ENCODE data around the gene LLCFC1. TPM values are rescaled to one million over a fixed set of nuclear protein-coding genes. Genes with fewer than 3 reads are reported as not detected.
"Not testable (repeated sequence)": the region's sequence is repeated elsewhere in the genome, so short reads cannot be mapped to it uniquely, and the experiment has no call there.

The LLCFC1 gene
- total RNA-seq, 1 experiment from 2014 or later = not detected

DNA sequence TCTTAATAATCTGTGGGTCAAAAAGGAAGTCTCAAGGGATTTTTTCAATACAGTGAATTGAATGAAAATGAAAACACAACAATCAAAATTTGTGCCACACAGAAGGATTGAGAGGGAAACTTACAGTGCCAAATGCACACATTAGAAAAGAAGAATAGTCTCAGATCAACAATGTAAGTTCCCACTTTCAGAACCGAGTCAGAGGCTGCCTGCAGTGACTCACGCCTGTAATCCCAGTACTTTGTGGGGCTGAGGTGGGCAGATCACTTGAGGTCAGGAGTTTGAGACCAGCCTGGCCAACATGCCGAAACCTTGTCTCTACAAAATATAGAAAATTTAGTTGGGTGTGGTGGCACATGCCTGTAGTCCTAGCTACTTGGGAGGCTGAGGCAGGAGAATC, 35.3 kb downstream of the LLCFC1 start:
- in situ Hi-C loops (cut with HindIII; ENCODE audit: low pct_unique_long_range_greater_than_20kb, low sequenced_read_pairs) (no loop called here), intact Hi-C loops (cut with micrococcal nuclease; ENCODE audit: unreplicated experiment) (no loop called here)
- Histone ChIP-seq H3K27me3 (ENCODE audit: control insufficient read depth, insufficient read depth, low read length) (no peaks in the 10 kb centered on the region), H3K4me3 (ENCODE audit: low read depth in 2 of 2, low read length in 2 of 2) (no peak overlapping the region), H3K27ac (ENCODE audit: low read length) (no peak overlapping the region), H3K9me3 (ENCODE audit: control insufficient read depth, insufficient read depth, low read depth, low read length) (no peaks in the 10 kb centered on the region), H3K36me3 (ENCODE audit: control insufficient read depth, insufficient read depth, low read length) (no peaks in the 10 kb centered on the region), H3K4me1 (ENCODE audit: control insufficient read depth, insufficient read depth, low read length) (no peaks in the 10 kb centered on the region)
- ATAC-seq (no peak), DNase-seq (ENCODE audit: low read depth, low spot score) (no peak)
- ChIA-PET CTCF (no interaction called here), POLR2A (no interaction called here)
- TF ChIP-seq SIN3A (IDR thresholded peaks at IDR 0.05; ENCODE audit: borderline replicate concordance, insufficient read depth, low read depth, low read length) (no peak), TCF7L2 (IDR thresholded peaks at IDR 0.05; ENCODE audit: low read depth, low read length) (no peak), POLR2AphosphoS5 (IDR thresholded peaks at IDR 0.05; ENCODE audit: low read depth, low read length) (no peak)
- TF ChIP-seq, protein P1, sequence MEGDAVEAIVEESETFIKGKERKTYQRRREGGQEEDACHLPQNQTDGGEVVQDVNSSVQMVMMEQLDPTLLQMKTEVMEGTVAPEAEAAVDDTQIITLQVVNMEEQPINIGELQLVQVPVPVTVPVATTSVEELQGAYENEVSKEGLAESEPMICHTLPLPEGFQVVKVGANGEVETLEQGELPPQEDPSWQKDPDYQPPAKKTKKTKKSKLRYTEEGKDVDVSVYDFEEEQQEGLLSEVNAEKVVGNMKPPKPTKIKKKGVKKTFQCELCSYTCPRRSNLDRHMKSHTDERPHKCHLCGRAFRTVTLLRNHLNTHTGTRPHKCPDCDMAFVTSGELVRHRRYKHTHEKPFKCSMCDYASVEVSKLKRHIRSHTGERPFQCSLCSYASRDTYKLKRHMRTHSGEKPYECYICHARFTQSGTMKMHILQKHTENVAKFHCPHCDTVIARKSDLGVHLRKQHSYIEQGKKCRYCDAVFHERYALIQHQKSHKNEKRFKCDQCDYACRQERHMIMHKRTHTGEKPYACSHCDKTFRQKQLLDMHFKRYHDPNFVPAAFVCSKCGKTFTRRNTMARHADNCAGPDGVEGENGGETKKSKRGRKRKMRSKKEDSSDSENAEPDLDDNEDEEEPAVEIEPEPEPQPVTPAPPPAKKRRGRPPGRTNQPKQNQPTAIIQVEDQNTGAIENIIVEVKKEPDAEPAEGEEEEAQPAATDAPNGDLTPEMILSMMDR (IDR thresholded peaks at IDR 0.05) = no peak
- TF ChIP-seq, protein P2, sequence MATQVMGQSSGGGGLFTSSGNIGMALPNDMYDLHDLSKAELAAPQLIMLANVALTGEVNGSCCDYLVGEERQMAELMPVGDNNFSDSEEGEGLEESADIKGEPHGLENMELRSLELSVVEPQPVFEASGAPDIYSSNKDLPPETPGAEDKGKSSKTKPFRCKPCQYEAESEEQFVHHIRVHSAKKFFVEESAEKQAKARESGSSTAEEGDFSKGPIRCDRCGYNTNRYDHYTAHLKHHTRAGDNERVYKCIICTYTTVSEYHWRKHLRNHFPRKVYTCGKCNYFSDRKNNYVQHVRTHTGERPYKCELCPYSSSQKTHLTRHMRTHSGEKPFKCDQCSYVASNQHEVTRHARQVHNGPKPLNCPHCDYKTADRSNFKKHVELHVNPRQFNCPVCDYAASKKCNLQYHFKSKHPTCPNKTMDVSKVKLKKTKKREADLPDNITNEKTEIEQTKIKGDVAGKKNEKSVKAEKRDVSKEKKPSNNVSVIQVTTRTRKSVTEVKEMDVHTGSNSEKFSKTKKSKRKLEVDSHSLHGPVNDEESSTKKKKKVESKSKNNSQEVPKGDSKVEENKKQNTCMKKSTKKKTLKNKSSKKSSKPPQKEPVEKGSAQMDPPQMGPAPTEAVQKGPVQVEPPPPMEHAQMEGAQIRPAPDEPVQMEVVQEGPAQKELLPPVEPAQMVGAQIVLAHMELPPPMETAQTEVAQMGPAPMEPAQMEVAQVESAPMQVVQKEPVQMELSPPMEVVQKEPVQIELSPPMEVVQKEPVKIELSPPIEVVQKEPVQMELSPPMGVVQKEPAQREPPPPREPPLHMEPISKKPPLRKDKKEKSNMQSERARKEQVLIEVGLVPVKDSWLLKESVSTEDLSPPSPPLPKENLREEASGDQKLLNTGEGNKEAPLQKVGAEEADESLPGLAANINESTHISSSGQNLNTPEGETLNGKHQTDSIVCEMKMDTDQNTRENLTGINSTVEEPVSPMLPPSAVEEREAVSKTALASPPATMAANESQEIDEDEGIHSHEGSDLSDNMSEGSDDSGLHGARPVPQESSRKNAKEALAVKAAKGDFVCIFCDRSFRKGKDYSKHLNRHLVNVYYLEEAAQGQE (IDR thresholded peaks at IDR 0.05; ENCODE audit: insufficient read depth in 1 of 2, low read depth in 2 of 2, low read length in 1 of 2) = no peak
- BruUV-seq (replicated peaks) = no TSS peak

DNA sequence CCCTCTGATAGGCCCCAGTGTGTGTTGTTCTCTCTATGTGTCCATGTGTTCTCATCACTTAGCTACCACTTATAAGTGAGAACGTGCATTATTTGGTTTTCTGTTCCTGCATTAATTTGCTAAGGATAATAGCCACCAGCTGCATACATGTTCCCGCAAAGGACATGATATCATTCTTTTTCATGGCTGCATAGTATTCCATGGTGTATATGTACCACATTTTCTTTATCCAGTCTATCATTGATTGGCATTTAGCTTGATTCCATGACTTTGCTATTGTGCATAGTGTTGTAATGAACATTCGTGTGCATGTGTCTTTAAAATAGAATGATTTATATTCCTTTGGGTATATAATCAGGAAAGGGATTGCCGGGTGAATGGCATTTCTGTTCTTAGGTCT, 39.1 kb downstream of the LLCFC1 start:
- intact Hi-C loops (cut with micrococcal nuclease; ENCODE audit: unreplicated experiment); H3K27me3 ChIP-seq (ENCODE audit: control insufficient read depth, insufficient read depth, low read length); in situ Hi-C loops (cut with HindIII; ENCODE audit: low pct_unique_long_range_greater_than_20kb, low sequenced_read_pairs); DNase-seq (ENCODE audit: low read depth, low spot score); ATAC-seq; BruUV-seq (replicated peaks); H3K27ac ChIP-seq (ENCODE audit: low read length); H3K9me3 ChIP-seq (ENCODE audit: control insufficient read depth, insufficient read depth, low read depth, low read length); POLR2A ChIA-PET; H3K4me1 ChIP-seq (ENCODE audit: control insufficient read depth, insufficient read depth, low read length); H3K4me3 ChIP-seq (ENCODE audit: low read depth in 2 of 2, low read length in 2 of 2); H3K36me3 ChIP-seq (ENCODE audit: control insufficient read depth, insufficient read depth, low read length): not testable (repeated sequence)
- CTCF ChIA-PET = interaction anchor here (0.6 kb wide), 1 partner anchor 108 kb away, joined by 3 read pairs; no protein-coding TSS in a partner anchor

DNA sequence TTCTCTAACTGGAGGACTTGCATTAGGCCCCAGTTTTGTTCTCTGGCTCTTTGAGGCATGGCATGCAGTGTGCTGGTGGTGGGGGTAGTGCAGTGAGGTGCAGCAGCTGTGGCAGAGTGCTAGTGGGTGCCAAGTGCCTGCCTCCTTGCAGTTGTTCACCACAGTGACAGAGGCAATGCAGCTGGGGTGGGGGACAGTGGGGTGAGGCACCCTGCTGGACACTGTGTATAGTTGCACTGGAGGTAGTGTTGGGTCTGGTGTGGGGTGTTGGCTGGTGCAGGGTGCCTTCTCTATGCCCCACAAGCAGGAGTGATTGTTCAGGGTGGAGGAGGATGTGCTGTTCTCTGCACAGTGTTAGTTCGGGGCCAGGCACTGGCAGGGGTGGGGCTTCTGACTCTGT, 44.5 kb downstream of the LLCFC1 start:
- Histone ChIP-seq H3K4me1 (ENCODE audit: control insufficient read depth, insufficient read depth, low read length) (no peaks in the 10 kb centered on the region), H3K4me3 (ENCODE audit: low read depth in 2 of 2, low read length in 2 of 2) (no peak overlapping the region), H3K36me3 (ENCODE audit: control insufficient read depth, insufficient read depth, low read length) (no peaks in the 10 kb centered on the region), H3K9me3 (ENCODE audit: control insufficient read depth, insufficient read depth, low read depth, low read length) (no peaks in the 10 kb centered on the region), H3K27me3 (ENCODE audit: control insufficient read depth, insufficient read depth, low read length) (no peaks in the 10 kb centered on the region), H3K27ac (ENCODE audit: low read length) (no peak overlapping the region)
- CTCF ChIA-PET = no interaction called here
- DNase-seq (ENCODE audit: low read depth, low spot score) (no peak), ATAC-seq (no peak)
- no TSS peak for BruUV-seq (replicated peaks)
- TF ChIP-seq, protein P1 (IDR thresholded peaks at IDR 0.05) = no peak
- no peak for TF ChIP-seq SIN3A (IDR thresholded peaks at IDR 0.05; ENCODE audit: borderline replicate concordance, insufficient read depth, low read depth, low read length)
- TF ChIP-seq, protein P2 (IDR thresholded peaks at IDR 0.05; ENCODE audit: insufficient read depth in 1 of 2, low read depth in 2 of 2, low read length in 1 of 2) = no peak
- TF ChIP-seq TCF7L2 (IDR thresholded peaks at IDR 0.05; ENCODE audit: low read depth, low read length) = no peak
- TF ChIP-seq POLR2AphosphoS5 (IDR thresholded peaks at IDR 0.05; ENCODE audit: low read depth, low read length) = no peak
- in situ Hi-C loops (cut with HindIII; ENCODE audit: low pct_unique_long_range_greater_than_20kb, low sequenced_read_pairs) (no loop called here), intact Hi-C loops (cut with micrococcal nuclease; ENCODE audit: unreplicated experiment) (no loop called here)
- POLR2A ChIA-PET = no interaction called here

All from Panc1 (cell line).